Measurements from ENCODE around the gene KCMF1. TPM values are rescaled to one million over a fixed set of nuclear protein-coding genes. Genes with fewer than 3 reads are reported as not detected.

KCMF1 gene
- total RNA-seq, 1 experiment from 2014 or later, result 97.8 TPM

GRCh38 chr2:84965827-84966226 lies 5.1 kb upstream of the KCMF1 start:
- Histone ChIP-seq H3F3A (ENCODE audit: insufficient read depth, low read depth) (peaks cover 28% of the 10 kb centered on the region), H3K27ac (no peak overlapping the region), H3K4me2 (no peak overlapping the region), H3K36me3 (ENCODE audit: low read depth) (peaks cover 4% of the 10 kb centered on the region; the same call in 1 of the 2 replicates), H3K4me1 (replicated peaks; ENCODE audit: insufficient read depth) (peaks cover 23% of the 10 kb centered on the region), H4K20me1 (ENCODE audit: insufficient read depth) (no peaks in the 10 kb centered on the region), H3K9me2 (ENCODE audit: insufficient read depth) (no peaks in the 10 kb centered on the region), H3K79me2 (ENCODE audit: low read depth) (peaks cover 68% of the 10 kb centered on the region), H3K27me3 (ENCODE audit: insufficient read depth, low read depth) (no peaks in the 10 kb centered on the region), H2AFZ (no peak overlapping the region), H3K9me3 (ENCODE audit: insufficient read depth, low read depth) (no peaks in the 10 kb centered on the region), H3K4me3 (no peak overlapping the region)
- no peak for DNase-seq
- TF ChIP-seq EZH2 (IDR thresholded peaks at IDR 0.05; ENCODE audit: low read depth), result no peak
- TF ChIP-seq CTCF (conservative IDR thresholded peaks at IDR 0.05), result no peak
- POLR2A ChIA-PET (ENCODE audit: unreplicated experiment), result no interaction called here
- no TSS peak for BruUV-seq (replicated peaks)
- intact Hi-C loops (cut with micrococcal nuclease; ENCODE audit: unreplicated experiment), result no loop called here
- CTCF ChIA-PET, result no interaction called here

- Histone ChIP-seq H3K9me2 (ENCODE audit: insufficient read depth) (no peaks in the 10 kb centered on the region), H4K20me1 (ENCODE audit: insufficient read depth) (no peaks in the 10 kb centered on the region), H3K27me3 (ENCODE audit: insufficient read depth, low read depth) (no peaks in the 10 kb centered on the region), H3K27ac (no peak overlapping the region), H3K36me3 (ENCODE audit: low read depth) (peaks cover 4% of the 10 kb centered on the region; the same call in 1 of the 2 replicates), H3K4me1 (replicated peaks; ENCODE audit: insufficient read depth) (peaks cover 19% of the 10 kb centered on the region), H3F3A (ENCODE audit: insufficient read depth, low read depth) (peaks cover 23% of the 10 kb centered on the region), H3K79me2 (ENCODE audit: low read depth) (peaks cover 69% of the 10 kb centered on the region), H3K4me3 (no peak overlapping the region), H2AFZ (no peak overlapping the region), H3K9me3 (ENCODE audit: insufficient read depth, low read depth) (no peaks in the 10 kb centered on the region), H3K4me2 (no peak overlapping the region)
- TF ChIP-seq CTCF (conservative IDR thresholded peaks at IDR 0.05), result no peak
- TF ChIP-seq EZH2 (IDR thresholded peaks at IDR 0.05; ENCODE audit: low read depth), result no peak
- intact Hi-C loops (cut with micrococcal nuclease; ENCODE audit: unreplicated experiment), result no loop called here
- ChIA-PET CTCF (no interaction called here), POLR2A (ENCODE audit: unreplicated experiment) (no interaction called here)
- no TSS peak for BruUV-seq (replicated peaks)
- DNase-seq, result no peak
Measured at GRCh38 chr2:84966731-84967130, 4.2 kb upstream of the KCMF1 start.

GRCh38 chr2:84969511-84970209 lies 1.3 kb upstream of the KCMF1 start:
- Histone ChIP-seq H3K9me3 (ENCODE audit: insufficient read depth, low read depth) (no peaks in the 10 kb centered on the region), H3K79me2 (ENCODE audit: low read depth) (peaks cover 82% of the 10 kb centered on the region), H3K27me3 (ENCODE audit: insufficient read depth, low read depth) (no peaks in the 10 kb centered on the region), H3F3A (ENCODE audit: insufficient read depth, low read depth) (peaks cover 25% of the 10 kb centered on the region), H3K27ac (peak overlapping the region; percentile 84), H3K9me2 (ENCODE audit: insufficient read depth) (no peaks in the 10 kb centered on the region), H3K36me3 (ENCODE audit: low read depth) (0 out of 2 replicates have a peak, but pooled peaks cover 4% of the 10 kb centered on the region), H3K4me3 (peak overlapping the region; percentile 89), H2AFZ (peak overlapping the region; percentile 53; the same call in 1 of the 2 replicates), H3K4me2 (peak overlapping the region; percentile 93), H4K20me1 (ENCODE audit: insufficient read depth) (peaks cover 21% of the 10 kb centered on the region), H3K4me1 (replicated peaks; ENCODE audit: insufficient read depth) (peaks cover 34% of the 10 kb centered on the region)
- POLR2A ChIA-PET (ENCODE audit: unreplicated experiment), result interaction anchor here (0.5 to 0.7 kb wide), 4 partner anchors 10 to 592 kb away, joined by 3 to 5 read pairs (median 3); no protein-coding TSS in a partner anchor
- no peak for TF ChIP-seq CTCF (conservative IDR thresholded peaks at IDR 0.05)
- TF ChIP-seq EZH2 (IDR thresholded peaks at IDR 0.05; ENCODE audit: low read depth), result no peak
- CTCF ChIA-PET, result interaction anchor here (0.9 to 1.5 kb wide), 3 partner anchors 8 to 44 kb away, joined by 3 to 4 read pairs (median 4); no protein-coding TSS in a partner anchor
- intact Hi-C loops (cut with micrococcal nuclease; ENCODE audit: unreplicated experiment), result loop anchor here (2.0 kb wide), 1 partner anchor 43 kb away; no protein-coding TSS in a partner anchor
- DNase-seq, result no peak
- TSS peak; percentile 49 for BruUV-seq (replicated peaks)
